ENCODE measurements around the gene IFI27L1. TPM values are rescaled to one million over a fixed set of nuclear protein-coding genes. Genes with fewer than 3 reads are reported as not detected.

IFI27L1 gene
- total RNA-seq, 4 donors from 2014 or later: 7.1 to 32.8 (median 14.3) TPM

DNA sequence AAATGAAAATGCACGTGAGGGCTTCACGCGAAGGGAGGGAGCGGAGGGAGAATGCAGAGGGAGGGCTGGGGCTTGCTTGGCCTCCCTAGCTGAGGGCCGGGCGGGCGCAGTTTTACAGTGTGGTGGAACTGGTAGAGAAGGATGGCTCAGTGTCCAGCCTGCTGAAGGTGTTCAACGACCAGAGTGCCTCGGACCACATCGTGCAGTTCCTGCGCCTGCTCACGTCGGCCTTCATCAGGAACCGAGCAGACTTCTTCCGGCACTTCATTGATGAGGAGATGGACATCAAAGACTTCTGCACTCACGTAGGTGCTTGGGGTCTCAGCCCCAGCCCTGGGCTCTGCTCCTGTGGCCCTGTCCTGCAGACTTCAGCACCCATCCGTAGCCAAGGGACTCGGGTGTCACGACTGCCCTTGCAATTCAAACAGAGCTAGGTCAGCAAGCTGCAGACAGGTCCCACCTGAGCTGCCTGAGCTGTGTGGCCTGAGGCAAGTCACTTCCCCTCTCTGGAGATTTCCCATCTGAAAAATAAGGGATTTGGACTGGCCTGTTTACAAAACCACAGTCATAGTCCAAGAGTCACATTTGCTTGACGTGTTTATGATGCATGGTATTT, 36.5 kb upstream of the IFI27L1 start:
- H3K27ac ChIP-seq: no peak overlapping the region
- H3K27me3 ChIP-seq: no peaks in the 10 kb centered on the region
- H3K9me3 ChIP-seq: no peaks in the 10 kb centered on the region
- H3K4me1 ChIP-seq: no peaks in the 10 kb centered on the region
- intact Hi-C loops (cut with DNase I; ENCODE audit: low total_unique reads): no loop called here
- DNase-seq: no peak
- TF ChIP-seq, protein P1, sequence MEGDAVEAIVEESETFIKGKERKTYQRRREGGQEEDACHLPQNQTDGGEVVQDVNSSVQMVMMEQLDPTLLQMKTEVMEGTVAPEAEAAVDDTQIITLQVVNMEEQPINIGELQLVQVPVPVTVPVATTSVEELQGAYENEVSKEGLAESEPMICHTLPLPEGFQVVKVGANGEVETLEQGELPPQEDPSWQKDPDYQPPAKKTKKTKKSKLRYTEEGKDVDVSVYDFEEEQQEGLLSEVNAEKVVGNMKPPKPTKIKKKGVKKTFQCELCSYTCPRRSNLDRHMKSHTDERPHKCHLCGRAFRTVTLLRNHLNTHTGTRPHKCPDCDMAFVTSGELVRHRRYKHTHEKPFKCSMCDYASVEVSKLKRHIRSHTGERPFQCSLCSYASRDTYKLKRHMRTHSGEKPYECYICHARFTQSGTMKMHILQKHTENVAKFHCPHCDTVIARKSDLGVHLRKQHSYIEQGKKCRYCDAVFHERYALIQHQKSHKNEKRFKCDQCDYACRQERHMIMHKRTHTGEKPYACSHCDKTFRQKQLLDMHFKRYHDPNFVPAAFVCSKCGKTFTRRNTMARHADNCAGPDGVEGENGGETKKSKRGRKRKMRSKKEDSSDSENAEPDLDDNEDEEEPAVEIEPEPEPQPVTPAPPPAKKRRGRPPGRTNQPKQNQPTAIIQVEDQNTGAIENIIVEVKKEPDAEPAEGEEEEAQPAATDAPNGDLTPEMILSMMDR (IDR thresholded peaks at IDR 0.05): no peak
- no peak for TF ChIP-seq POLR2A (IDR thresholded peaks at IDR 0.05)
- H3K36me3 ChIP-seq: no peaks in the 10 kb centered on the region
- no peak overlapping the region for H3K4me3 ChIP-seq

GRCh38 chr14:94045101-94045500, 36.0 kb upstream of the IFI27L1 start:
- peak in 1 of 2 donors; percentile 5 for DNase-seq
- TF ChIP-seq, protein P1 (IDR thresholded peaks at IDR 0.05): no peak
- no peak for TF ChIP-seq POLR2A (IDR thresholded peaks at IDR 0.05)
- intact Hi-C loops (cut with DNase I; ENCODE audit: low total_unique reads): no loop called here
- Histone ChIP-seq H3K9me3 (no peaks in the 10 kb centered on the region), H3K4me1 (no peaks in the 10 kb centered on the region), H3K4me3 (no peak overlapping the region), H3K27me3 (no peaks in the 10 kb centered on the region), H3K36me3 (no peaks in the 10 kb centered on the region), H3K27ac (no peak overlapping the region)

- Histone ChIP-seq H3K4me3 (no peak overlapping the region), H3K36me3 (no peaks in the 10 kb centered on the region), H3K27me3 (no peaks in the 10 kb centered on the region), H3K4me1 (no peaks in the 10 kb centered on the region), H3K27ac (no peak overlapping the region), H3K9me3 (no peaks in the 10 kb centered on the region)
- DNase-seq: peak in 1 of 2 donors; percentile 10
- TF ChIP-seq, protein P1 (IDR thresholded peaks at IDR 0.05): no peak
- no peak for TF ChIP-seq POLR2A (IDR thresholded peaks at IDR 0.05)
- intact Hi-C loops (cut with DNase I; ENCODE audit: low total_unique reads): no loop called here
These were observed 35.4 kb upstream of the IFI27L1 start for GRCh38 chr14:94045563-94046345.

DNA sequence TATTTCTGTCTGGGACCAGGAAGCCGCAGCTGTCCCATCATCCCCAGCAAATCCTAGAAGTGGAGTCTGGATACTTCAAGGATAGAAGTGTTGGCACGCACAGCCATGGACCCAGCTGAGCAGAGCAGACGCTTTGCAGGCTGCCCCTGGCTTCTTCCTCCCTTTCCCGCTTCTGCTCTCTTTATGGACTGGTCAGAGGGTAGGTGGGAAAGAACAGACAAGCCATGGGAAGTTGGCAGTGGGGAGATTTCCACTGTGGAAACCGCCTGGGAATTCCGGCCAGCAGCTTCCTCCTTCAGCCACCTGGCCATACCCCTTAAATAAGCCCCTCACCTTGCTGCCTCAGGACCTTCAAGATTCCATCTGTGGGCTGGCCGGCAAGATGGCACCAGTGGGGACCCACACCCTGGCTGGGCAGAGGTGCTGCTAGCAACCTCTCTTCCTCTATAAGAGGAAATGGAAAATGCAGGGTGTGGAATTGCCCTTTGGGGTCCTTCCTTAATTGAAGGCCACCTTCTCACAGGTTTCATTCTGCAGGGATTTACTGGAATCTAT, 34.3 kb upstream of the IFI27L1 start:
- Histone ChIP-seq H3K9me3 (no peaks in the 10 kb centered on the region), H3K36me3 (no peaks in the 10 kb centered on the region), H3K4me3 (no peak overlapping the region), H3K4me1 (no peaks in the 10 kb centered on the region), H3K27me3 (no peaks in the 10 kb centered on the region), H3K27ac (no peak overlapping the region)
- TF ChIP-seq, protein P1 (IDR thresholded peaks at IDR 0.05): no peak
- TF ChIP-seq POLR2A (IDR thresholded peaks at IDR 0.05): no peak
- DNase-seq: peak in 1 of 2 donors; percentile 6
- intact Hi-C loops (cut with DNase I; ENCODE audit: low total_unique reads): no loop called here

- H3K4me3 ChIP-seq: no peak overlapping the region
- H3K36me3 ChIP-seq: no peaks in the 10 kb centered on the region
- no peaks in the 10 kb centered on the region for H3K27me3 ChIP-seq
- TF ChIP-seq, protein P1 (IDR thresholded peaks at IDR 0.05): no peak
- TF ChIP-seq POLR2A (IDR thresholded peaks at IDR 0.05): no peak
- DNase-seq: peak in 1 of 2 donors; percentile 5
- no peaks in the 10 kb centered on the region for H3K9me3 ChIP-seq
- intact Hi-C loops (cut with DNase I; ENCODE audit: low total_unique reads): no loop called here
- no peak overlapping the region for H3K27ac ChIP-seq
- H3K4me1 ChIP-seq: no peaks in the 10 kb centered on the region
These were observed 33.5 kb upstream of the IFI27L1 start for GRCh38 chr14:94047581-94047980.
